Subcutaneous adipose tissue (tissue), 4 donors: ENCODE results near the gene DNER. TPM values are rescaled to one million over a fixed set of nuclear protein-coding genes. Genes with fewer than 3 reads are reported as not detected.

ENCODE experiments used
- total RNA-seq, 4 donors: library from RNA; depleted of rRNA; stranded (reverse); fragments of >200 nt; gene quantifications; one replicate each; pipeline ENCODE4 v1.1.0, GENCODE V29; 2016
- TF ChIP-seq, protein P1 (sequence below): fragments of 450-650 bp; IDR thresholded peaks from one replicate; pipeline ENCODE4 v1.5.1; 2016; ENCODE audit warnings: low read depth, mild to moderate bottlenecking, control low read depth, antibody characterized with exemption, moderate library complexity

DNER gene
- total RNA-seq, 4 donors from 2014 or later: 0.57 to 6.2 (median 3.4) TPM

GRCh38 chr2:229446350-229446749 lies 268.0 kb downstream of the DNER start:
- TF ChIP-seq, protein P1, sequence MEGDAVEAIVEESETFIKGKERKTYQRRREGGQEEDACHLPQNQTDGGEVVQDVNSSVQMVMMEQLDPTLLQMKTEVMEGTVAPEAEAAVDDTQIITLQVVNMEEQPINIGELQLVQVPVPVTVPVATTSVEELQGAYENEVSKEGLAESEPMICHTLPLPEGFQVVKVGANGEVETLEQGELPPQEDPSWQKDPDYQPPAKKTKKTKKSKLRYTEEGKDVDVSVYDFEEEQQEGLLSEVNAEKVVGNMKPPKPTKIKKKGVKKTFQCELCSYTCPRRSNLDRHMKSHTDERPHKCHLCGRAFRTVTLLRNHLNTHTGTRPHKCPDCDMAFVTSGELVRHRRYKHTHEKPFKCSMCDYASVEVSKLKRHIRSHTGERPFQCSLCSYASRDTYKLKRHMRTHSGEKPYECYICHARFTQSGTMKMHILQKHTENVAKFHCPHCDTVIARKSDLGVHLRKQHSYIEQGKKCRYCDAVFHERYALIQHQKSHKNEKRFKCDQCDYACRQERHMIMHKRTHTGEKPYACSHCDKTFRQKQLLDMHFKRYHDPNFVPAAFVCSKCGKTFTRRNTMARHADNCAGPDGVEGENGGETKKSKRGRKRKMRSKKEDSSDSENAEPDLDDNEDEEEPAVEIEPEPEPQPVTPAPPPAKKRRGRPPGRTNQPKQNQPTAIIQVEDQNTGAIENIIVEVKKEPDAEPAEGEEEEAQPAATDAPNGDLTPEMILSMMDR: no peak

DNA sequence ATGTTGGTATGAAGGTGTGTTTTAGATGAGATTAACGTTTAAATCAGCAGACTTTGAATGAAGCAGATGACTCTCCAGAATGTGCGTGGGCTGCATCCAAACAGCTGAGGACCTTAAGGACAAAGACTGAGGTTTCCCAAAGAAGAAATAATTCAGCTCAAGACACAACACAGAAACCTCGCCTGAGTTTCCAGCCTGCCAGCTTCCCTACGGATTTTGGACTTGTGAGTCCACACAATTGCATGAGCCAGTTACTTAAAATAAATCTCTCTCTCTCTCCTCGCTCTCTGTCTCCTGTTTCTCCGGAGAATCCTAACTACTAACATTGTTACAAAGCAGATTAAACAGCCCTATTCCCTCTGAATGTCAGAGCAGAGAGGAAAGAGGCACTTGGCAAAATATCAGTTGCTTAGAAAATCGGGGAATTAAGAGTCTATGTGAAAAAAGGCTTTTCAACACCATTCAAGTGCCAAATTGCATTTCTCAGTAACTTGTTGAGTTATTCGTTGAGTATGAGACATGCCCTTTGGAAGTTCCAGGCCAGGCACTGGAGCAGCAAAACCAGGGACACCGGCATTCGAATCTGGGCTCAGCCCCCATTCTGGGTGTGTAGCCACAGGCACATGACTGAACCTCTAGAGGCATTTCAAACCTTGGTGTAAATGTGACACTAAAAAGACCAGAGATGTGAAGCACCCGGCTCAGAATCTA lies 268.7 kb downstream of the DNER start:
- TF ChIP-seq, protein P1: no peak

DNA sequence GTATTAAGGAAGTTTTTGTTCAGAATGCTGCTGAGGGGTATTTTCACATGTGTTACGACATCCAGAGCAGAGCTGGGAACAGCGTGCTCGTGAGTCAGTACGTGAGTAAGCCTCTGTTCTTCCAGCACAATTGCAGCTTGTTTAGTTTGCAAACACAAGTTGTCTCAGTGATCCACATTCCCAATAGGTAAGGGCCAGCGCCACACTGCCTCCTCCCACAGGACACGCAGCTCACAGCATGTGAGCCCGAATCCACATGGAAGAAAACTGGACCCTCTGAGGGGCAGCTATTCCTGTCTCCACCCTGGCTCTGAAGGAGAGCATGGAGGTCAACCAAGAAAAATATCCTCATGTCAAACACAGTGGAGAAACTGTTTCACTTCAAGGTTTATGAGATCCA lies 269.3 kb downstream of the DNER start:
- TF ChIP-seq, protein P1: no peak

DNA sequence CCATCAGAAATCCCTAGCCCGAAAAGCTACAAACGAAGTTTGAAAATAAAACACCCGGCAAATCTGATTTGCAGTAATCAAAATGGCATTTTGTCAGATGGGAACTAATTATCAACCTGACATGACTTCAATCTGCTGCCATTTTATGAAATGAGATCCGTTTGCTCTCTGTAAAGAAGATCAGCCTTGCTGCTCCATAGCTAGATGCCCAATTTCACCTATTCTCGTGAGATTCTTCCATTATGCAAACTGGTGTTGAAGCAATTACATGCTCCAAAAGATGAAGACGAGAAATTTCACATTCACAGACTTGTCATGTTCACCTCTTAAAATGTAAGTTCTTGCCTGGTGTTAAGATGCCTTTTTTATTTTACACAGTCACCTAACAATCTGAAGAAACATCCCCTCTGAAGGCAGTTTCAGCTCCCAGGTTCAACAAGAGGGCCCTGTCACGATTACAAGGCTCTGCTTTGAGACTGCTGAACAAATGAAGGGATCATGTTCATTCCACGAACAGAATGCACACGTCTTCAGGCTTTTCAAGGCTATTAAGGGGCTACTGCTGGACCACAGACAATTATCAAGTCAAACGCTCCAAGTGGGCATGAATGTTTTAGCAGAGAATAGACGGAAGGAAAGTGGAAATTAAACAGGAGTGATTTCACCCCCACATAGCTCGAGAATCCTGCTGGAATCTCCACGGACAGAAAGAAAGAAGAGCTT lies 270.6 kb downstream of the DNER start:
- TF ChIP-seq, protein P1: no peak

- TF ChIP-seq, protein P1: no peak
These were observed 271.2 kb downstream of the DNER start for GRCh38 chr2:229443141-229443540.

- TF ChIP-seq, protein P1: no peak
These were observed 275.8 kb downstream of the DNER start for GRCh38 chr2:229438430-229439159.

- TF ChIP-seq, protein P1: no peak
These were observed 276.9 kb downstream of the DNER start for GRCh38 chr2:229437467-229437866.
